HepG2 (cell line): ENCODE results near the gene PLIN5. TPM values are rescaled to one million over a fixed set of nuclear protein-coding genes. Genes with fewer than 3 reads are reported as not detected.

Source experiments
- HES4 ChIP-seq: sonication (generic); formaldehyde crosslinking; IDR thresholded peaks from 2 replicates; pipeline ENCODE4 v1.9.0; 2021; ENCODE audit warnings: mild to moderate bottlenecking, missing genetic modification reagents, borderline replicate concordance
- HOXA3 ChIP-seq: sonication (generic); formaldehyde crosslinking; IDR thresholded peaks from 2 replicates; pipeline ENCODE4 v1.5.0; 2020; ENCODE audit warnings: missing genetic modification reagents
- HOXA9 ChIP-seq: sonication (generic); formaldehyde crosslinking; IDR thresholded peaks from 2 replicates; pipeline ENCODE4 v1.8.1; 2022; ENCODE audit warnings: missing genetic modification reagents, mild to moderate bottlenecking, moderate library complexity, borderline replicate concordance
- KLF12 ChIP-seq: sonication (generic); formaldehyde crosslinking; IDR thresholded peaks from 2 replicates; pipeline ENCODE4 v1.4.0; 2020; ENCODE audit warnings: missing genetic modification reagents, borderline replicate concordance
- PLSCR1 ChIP-seq: sonication (generic); formaldehyde crosslinking; IDR thresholded peaks from 2 replicates; pipeline ENCODE4 v1.5.0; 2020; ENCODE audit warnings: missing genetic modification reagents, mild to moderate bottlenecking, borderline replicate concordance
- RELA ChIP-seq: sonication (generic); formaldehyde crosslinking; IDR thresholded peaks from 2 replicates; pipeline ENCODE4 v1.4.0; 2020; ENCODE audit warnings: missing genetic modification reagents
- RNF219 ChIP-seq: sonication (generic); formaldehyde crosslinking; IDR thresholded peaks from 2 replicates; pipeline ENCODE4 v1.5.0; 2020; ENCODE audit warnings: mild to moderate bottlenecking, missing genetic modification reagents
- RXRA ChIP-seq: sonication (generic); formaldehyde crosslinking; IDR thresholded peaks from 2 replicates; pipeline ENCODE4 v1.5.1; 2020; ENCODE audit warnings: missing genetic modification reagents
- TBL1XR1 ChIP-seq: fragments of 150-350 bp; IDR thresholded peaks from 2 replicates; pipeline ENCODE4 v1.6.1; 2014; ENCODE audit warnings: borderline replicate concordance, low read length; ENCODE audit not compliant: partially characterized antibody
- TBP ChIP-seq: sonication (generic); formaldehyde crosslinking; IDR thresholded peaks from 2 replicates; pipeline ENCODE4 v1.5.0; 2020; ENCODE audit warnings: missing genetic modification reagents
- UBTF ChIP-seq: sonication (generic); formaldehyde crosslinking; IDR thresholded peaks from 2 replicates; pipeline ENCODE4 v1.4.0; 2020; ENCODE audit warnings: mild to moderate bottlenecking, missing genetic modification reagents
- ZBTB40 ChIP-seq, 2 experiments: fragments of 450-650 bp in 1 of 2; sonication (generic) in 1 of 2; formaldehyde crosslinking in 1 of 2; IDR thresholded peaks; 2 replicates each; pipeline versions ENCODE4 v1.6.1 to v1.8.0; 2016 to 2022; ENCODE audit warnings: antibody characterized with exemption in 1 of 2, mild to moderate bottlenecking in 1 of 2, missing genetic modification reagents in 1 of 2
- ZFP36 ChIP-seq: fragments of 150-350 bp; IDR thresholded peaks from 2 replicates; pipeline ENCODE4 v1.6.1; 2018; ENCODE audit warnings: borderline replicate concordance, low read length, low read depth; ENCODE audit not compliant: partially characterized antibody
- polyA plus RNA-seq, 8 experiments: library from polyadenylated mRNA; depleted of rRNA in 3 of 8; stranded (reverse) in 7 of 8; unstranded in 1 of 8; fragments of >200 nt; fragmentation: Illumina TruSeq in 4 of 8; extraction: Trizol in 4 of 8; gene quantifications; 2 replicates each; pipeline versions ENCODE4 v1.2.1 to v1.2.3, GENCODE V29; 2011 to 2016; ENCODE audit warnings: low read depth in 4 of 8, missing spikeins in 1 of 8, mixed read lengths in 1 of 8; ENCODE audit not compliant: insufficient read depth in 1 of 8
- total RNA-seq, 5 experiments: library from RNA; depleted of rRNA; stranded (reverse); fragments of >200 nt; fragmentation: Illumina TruSeq; extraction: Trizol; gene quantifications; 2 replicates each; pipeline ENCODE4 v1.2.3, GENCODE V29; 2016; ENCODE audit warnings: low read depth in 1 of 5

PLIN5 gene
- total and polyA plus RNA-seq, 2 of the 13 experiments (the other 11 are each of a cell fraction or from before 2014, with no cell fraction given): 1.8 to 4.8 TPM

GRCh38 chr19:4521170-4521887 is 13.7 kb downstream of the PLIN5 start (continued):
- TF ChIP-seq PLSCR1 (CRISPR knock-in tag): no peak
- peak; percentile 43; the same call in 1 of the 2 replicates for TF ChIP-seq UBTF (CRISPR knock-in tag)
- TF ChIP-seq ZBTB40 (IDR thresholded peaks at IDR 0.05): no peak
- no peak for TF ChIP-seq ZBTB40 (CRISPR knock-in tag; IDR thresholded peaks at IDR 0.05)
- TF ChIP-seq TBL1XR1: no peak
- TF ChIP-seq KLF12 (CRISPR knock-in tag): 0 out of 2 replicates have a peak, but pooled peaks have one; percentile 56
- peak; percentile 89 for TF ChIP-seq RXRA (CRISPR knock-in tag)
- no peak for TF ChIP-seq TBP
- TF ChIP-seq HOXA9 (CRISPR knock-in tag): no peak
- no peak for TF ChIP-seq RELA
- no peak for TF ChIP-seq HES4 (CRISPR knock-in tag)
- TF ChIP-seq HOXA3 (CRISPR knock-in tag): peak; percentile 71
- TF ChIP-seq RNF219 (CRISPR knock-in tag): no peak
- peak; percentile 95 for TF ChIP-seq ZFP36
